Choroid plexus epithelial cell (primary cell): Measurements from ENCODE around the gene STIL.

Experiments
- DNase-seq: peaks from one replicate; pipeline ENCODE4 v3.0.0-alpha.2; 2010; ENCODE audit warnings: low read depth
- H3K4me3 ChIP-seq: 2 replicates; pipeline ENCODE4 v1.5.1; 2011; ENCODE audit warnings: low read depth, mild to moderate bottlenecking, control low read depth, low read length, moderate library complexity
- TF ChIP-seq, protein P1 (sequence below): conservative IDR thresholded peaks from 2 replicates; pipeline ENCODE4 v1.5.1; 2011; ENCODE audit warnings: low read depth, mild to moderate bottlenecking, control low read depth, inconsistent platforms, low read length, moderate library complexity

The STIL gene

DNA sequence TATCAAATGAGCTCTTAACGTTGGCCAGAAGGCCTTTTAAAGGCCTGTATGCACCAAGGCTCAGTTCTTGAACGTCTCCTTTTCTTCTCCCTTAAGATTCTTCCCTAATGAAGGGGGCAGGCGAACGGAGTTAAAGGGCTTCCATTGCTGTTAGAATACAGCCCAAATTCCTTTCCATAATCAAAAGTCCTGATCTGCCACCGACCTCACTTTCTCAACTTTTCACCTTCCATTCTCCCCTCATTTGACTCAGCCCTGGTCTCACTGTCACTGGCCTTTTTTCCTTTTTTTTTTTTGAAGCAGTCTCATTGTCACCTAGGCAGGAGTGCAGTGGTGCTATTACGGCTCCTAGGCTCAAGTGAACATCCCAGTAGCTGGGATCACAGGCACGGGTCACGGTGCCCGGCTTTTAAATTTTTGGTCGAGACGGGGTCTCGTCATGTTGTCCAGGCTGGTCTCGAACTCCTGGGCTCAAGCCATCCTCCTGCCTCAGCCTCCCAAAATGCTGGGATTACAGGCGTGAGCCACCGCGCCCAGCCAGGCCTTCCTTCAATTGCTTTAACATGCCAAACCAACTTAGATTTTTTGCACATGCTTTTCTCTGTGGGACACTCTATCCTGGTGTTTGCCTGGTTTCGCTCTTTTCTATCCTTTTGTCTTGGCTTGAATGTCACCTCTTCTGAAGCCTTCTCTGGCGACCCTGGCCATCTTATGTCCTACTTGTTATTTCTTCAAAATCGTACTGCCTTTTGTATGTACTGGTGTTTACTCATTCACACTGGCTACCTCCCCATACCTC lies 19.0 kb upstream of the STIL start:
- DNase-seq, result no peak
- TF ChIP-seq, protein P1, sequence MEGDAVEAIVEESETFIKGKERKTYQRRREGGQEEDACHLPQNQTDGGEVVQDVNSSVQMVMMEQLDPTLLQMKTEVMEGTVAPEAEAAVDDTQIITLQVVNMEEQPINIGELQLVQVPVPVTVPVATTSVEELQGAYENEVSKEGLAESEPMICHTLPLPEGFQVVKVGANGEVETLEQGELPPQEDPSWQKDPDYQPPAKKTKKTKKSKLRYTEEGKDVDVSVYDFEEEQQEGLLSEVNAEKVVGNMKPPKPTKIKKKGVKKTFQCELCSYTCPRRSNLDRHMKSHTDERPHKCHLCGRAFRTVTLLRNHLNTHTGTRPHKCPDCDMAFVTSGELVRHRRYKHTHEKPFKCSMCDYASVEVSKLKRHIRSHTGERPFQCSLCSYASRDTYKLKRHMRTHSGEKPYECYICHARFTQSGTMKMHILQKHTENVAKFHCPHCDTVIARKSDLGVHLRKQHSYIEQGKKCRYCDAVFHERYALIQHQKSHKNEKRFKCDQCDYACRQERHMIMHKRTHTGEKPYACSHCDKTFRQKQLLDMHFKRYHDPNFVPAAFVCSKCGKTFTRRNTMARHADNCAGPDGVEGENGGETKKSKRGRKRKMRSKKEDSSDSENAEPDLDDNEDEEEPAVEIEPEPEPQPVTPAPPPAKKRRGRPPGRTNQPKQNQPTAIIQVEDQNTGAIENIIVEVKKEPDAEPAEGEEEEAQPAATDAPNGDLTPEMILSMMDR, result no peak
- peak overlapping the region; percentile 95 for H3K4me3 ChIP-seq

DNA sequence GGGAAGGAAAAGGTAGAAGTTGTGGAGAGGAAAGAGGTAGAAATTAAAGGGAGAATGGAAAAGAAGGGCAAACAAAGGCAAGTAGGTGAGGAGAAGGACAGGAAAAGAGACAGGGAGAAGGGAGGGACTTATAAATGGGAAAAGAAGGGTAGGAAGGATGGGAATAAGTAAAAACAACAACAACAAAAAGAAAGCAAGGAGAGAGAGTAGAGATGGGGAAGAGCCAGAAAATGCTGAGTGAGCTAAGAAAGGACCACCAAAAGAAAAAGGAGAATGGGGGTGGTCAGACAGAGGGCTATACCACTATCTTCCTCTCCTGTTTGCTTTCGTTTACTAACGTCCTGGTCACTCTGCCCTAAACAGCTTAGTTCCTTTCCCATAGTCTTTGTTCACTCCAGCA lies 17.9 kb upstream of the STIL start:
- TF ChIP-seq, protein P1, result no peak
- H3K4me3 ChIP-seq, result no peak overlapping the region

DNA sequence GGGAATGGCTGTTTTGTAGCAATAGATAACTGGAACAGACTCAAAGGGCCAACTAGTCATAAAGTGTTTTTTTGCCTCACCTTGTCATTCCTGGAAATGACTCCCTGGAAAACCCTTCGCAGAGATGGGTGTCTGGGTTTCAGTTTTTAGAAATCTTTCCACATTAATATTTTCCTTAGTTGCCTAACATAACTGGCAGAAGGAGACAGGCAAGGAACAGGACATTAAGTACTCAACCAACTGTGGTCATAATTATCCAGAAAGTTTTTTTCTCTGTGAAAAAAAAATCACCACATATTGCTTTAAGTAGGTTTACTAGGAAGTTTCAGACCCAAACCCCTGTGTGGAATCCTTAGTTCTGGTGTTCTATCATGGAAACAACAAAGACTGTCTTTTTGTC lies 16.3 kb upstream of the STIL start:
- no peak for DNase-seq
- no peak overlapping the region for H3K4me3 ChIP-seq

More for the DNA sequence above, 17.9 kb upstream of the STIL start:
- DNase-seq, result no peak

DNA sequence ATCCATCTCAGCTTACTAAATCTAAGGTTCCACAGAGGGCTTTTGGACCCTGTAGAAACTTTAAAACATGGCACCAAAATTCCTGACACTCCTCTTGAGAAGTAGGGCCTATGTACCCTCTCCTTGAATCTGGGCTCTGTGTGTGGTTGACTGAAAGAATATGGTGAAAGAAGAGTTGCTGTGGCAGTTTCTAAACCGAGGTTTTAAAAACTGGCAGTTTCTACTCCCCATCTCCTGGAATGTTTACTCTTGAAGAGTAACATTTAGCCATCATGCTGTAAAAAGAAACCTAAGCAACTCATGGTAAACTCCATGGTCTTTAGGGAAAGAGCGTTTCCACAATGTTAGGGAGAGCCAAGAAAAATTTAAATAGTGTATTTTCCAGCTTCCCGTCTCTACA lies 15.0 kb upstream of the STIL start:
- no peak overlapping the region for H3K4me3 ChIP-seq
- TF ChIP-seq, protein P1, result no peak
- DNase-seq, result no peak

More for the DNA sequence above, 16.3 kb upstream of the STIL start:
- TF ChIP-seq, protein P1, result no peak

DNA sequence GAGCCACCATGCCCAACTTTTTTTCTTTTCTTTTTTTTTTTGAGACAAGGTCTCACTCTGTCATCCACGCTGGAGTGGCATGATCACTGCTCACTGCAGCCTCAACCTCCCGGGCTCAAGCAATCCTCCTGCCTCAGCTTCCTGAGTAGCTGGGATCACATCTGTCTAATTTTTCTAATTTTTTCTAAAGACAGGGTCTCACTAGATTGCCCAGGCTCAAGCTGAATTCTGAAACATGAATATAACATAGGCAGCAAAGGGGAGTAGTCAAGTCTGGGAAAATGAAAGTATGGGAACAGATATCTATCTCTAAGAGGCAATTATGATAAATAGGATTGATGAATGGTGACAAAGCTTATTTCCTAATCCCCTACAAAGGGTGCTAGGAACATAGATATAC lies 12.3 kb upstream of the STIL start:
- no peak overlapping the region for H3K4me3 ChIP-seq
- TF ChIP-seq, protein P1, result no peak
- no peak for DNase-seq

DNA sequence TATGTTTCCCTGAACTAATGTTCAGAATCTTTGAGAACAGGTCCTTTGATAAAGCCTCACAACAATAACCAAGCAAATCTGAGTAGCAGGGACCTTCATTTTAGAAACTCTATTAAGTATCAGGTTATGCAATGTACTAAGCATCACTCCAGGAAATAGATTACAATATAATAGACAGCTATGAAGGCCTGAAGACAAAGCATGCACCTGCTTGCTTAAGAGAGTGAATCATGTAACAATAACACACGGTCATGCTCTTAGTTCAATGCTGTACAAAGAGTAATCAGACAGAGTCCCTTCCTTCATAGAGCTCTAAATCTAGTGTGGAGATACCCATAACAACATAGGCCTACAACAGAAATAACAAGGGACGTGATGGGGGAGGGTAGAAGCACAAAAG lies 11.6 kb upstream of the STIL start:
- H3K4me3 ChIP-seq, result no peak overlapping the region
- no peak for DNase-seq
- TF ChIP-seq, protein P1, result no peak

DNA sequence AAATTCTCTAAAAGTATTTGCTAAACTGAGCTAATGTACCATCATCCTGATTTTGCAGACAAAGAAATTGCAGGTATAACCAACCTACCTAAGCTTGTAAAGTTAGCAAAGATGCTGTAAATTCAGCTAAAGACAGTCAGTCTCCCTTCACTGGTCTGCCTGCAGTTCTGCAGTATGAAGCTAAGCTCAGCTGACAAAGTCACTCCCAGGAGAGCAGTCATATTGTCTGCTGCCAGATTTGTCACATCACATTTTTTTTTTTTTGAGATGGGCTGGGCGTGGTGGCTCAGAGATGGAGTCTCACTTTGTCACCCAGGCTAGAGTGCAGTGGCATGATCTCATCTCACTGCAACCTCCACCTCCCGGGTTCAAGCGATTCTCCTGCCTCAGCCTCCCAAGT lies 10.7 kb upstream of the STIL start:
- no peak for DNase-seq
- no peak overlapping the region for H3K4me3 ChIP-seq
- TF ChIP-seq, protein P1, result no peak
